ENCODE results near the gene ZC2HC1B.

DNA sequence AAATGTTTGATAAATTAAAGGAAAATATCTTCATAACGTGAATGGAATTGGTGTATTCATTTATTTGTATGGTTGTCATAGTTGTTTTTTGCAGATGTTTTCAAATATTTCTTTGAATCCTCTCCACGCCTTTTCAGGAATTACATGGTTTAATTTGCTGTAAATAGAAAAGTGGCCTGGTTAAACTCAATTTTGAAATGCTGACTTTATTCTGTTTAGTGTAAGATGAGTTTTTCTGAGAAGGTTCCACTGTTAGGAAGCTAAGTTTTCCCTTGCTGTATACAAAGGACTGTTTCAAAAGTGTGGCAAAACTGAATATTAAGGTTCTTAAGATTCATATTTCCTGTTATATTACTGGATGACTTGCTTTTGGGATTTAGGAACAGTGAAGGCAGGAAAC lies 503 bp upstream of the ZC2HC1B start:
- TF ChIP-seq KLF16 (tag by site-specific recombination; IDR thresholded peaks at IDR 0.05) (no peak), ZNF184 (tag by site-specific recombination; IDR thresholded peaks at IDR 0.05) (no peak), ZNF221 (tag by site-specific recombination; IDR thresholded peaks at IDR 0.05; ENCODE audit: borderline replicate concordance) (no peak), ZNF175 (tag by site-specific recombination; IDR thresholded peaks at IDR 0.05) (no peak), REPIN1 (tag by site-specific recombination; IDR thresholded peaks at IDR 0.05; ENCODE audit: low read depth) (no peak), ZSCAN30 (tag by site-specific recombination; IDR thresholded peaks at IDR 0.05) (no peak), ZNF155 (tag by site-specific recombination; IDR thresholded peaks at IDR 0.05) (no peak), ZNF561 (tag by site-specific recombination; IDR thresholded peaks at IDR 0.05; ENCODE audit: borderline replicate concordance) (no peak), ZNF549 (tag by site-specific recombination; IDR thresholded peaks at IDR 0.05) (no peak), TCF7L2 (IDR thresholded peaks at IDR 0.05; ENCODE audit: borderline replicate concordance, low read depth, low read length) (no peak), ZNF785 (tag by site-specific recombination; IDR thresholded peaks at IDR 0.05) (no peak)
- TF ChIP-seq, protein P1, sequence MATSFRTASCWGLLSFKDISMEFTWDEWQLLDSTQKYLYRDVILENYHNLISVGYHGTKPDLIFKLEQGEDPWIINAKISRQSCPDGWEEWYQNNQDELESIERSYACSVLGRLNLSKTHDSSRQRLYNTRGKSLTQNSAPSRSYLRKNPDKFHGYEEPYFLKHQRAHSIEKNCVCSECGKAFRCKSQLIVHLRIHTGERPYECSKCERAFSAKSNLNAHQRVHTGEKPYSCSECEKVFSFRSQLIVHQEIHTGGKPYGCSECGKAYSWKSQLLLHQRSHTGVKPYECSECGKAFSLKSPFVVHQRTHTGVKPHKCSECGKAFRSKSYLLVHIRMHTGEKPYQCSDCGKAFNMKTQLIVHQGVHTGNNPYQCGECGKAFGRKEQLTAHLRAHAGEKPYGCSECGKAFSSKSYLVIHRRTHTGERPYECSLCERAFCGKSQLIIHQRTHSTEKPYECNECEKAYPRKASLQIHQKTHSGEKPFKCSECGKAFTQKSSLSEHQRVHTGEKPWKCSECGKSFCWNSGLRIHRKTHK (tag by site-specific recombination; IDR thresholded peaks at IDR 0.05): no peak
- TF ChIP-seq, protein P2, sequence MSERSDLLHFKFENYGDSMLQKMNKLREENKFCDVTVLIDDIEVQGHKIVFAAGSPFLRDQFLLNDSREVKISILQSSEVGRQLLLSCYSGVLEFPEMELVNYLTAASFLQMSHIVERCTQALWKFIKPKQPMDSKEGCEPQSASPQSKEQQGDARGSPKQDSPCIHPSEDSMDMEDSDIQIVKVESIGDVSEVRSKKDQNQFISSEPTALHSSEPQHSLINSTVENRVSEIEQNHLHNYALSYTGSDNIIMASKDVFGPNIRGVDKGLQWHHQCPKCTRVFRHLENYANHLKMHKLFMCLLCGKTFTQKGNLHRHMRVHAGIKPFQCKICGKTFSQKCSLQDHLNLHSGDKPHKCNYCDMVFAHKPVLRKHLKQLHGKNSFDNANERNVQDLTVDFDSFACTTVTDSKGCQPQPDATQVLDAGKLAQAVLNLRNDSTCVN (tag by site-specific recombination; optimal IDR thresholded peaks at IDR 0.05): no peak
- TF ChIP-seq, protein P3, sequence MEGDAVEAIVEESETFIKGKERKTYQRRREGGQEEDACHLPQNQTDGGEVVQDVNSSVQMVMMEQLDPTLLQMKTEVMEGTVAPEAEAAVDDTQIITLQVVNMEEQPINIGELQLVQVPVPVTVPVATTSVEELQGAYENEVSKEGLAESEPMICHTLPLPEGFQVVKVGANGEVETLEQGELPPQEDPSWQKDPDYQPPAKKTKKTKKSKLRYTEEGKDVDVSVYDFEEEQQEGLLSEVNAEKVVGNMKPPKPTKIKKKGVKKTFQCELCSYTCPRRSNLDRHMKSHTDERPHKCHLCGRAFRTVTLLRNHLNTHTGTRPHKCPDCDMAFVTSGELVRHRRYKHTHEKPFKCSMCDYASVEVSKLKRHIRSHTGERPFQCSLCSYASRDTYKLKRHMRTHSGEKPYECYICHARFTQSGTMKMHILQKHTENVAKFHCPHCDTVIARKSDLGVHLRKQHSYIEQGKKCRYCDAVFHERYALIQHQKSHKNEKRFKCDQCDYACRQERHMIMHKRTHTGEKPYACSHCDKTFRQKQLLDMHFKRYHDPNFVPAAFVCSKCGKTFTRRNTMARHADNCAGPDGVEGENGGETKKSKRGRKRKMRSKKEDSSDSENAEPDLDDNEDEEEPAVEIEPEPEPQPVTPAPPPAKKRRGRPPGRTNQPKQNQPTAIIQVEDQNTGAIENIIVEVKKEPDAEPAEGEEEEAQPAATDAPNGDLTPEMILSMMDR (tag by site-specific recombination; IDR thresholded peaks at IDR 0.05): no peak

Data from HEK293 (cell line).